H9 (cell line): ENCODE data around the gene KBTBD13. TPM values are rescaled to one million over a fixed set of nuclear protein-coding genes. Genes with fewer than 3 reads are reported as not detected.

Source experiments
- DNase-seq: peaks from one replicate; pipeline ENCODE4 v3.0.0-alpha.2; 2017
- H2AFZ ChIP-seq: one replicate; pipeline ENCODE4 v1.6.1; 2013; ENCODE audit warnings: mild to moderate bottlenecking, low read length, control low read depth, moderate library complexity
- H2AK5ac ChIP-seq: 2 replicates; pipeline ENCODE4 v1.6.1; 2013; ENCODE audit warnings: low read length, control low read depth, mixed read lengths; ENCODE audit not compliant: insufficient read length
- H2BK120ac ChIP-seq: one replicate; pipeline ENCODE4 v1.6.1; 2013; ENCODE audit warnings: low read depth, mild to moderate bottlenecking, low read length, control low read depth, inconsistent platforms; ENCODE audit not compliant: poor library complexity, severe bottlenecking
- H2BK12ac ChIP-seq: 2 replicates; pipeline ENCODE4 v1.6.1; 2013; ENCODE audit warnings: low read length, control low read depth, mixed read lengths, low read depth; ENCODE audit not compliant: insufficient read length
- H2BK15ac ChIP-seq: 2 replicates; pipeline ENCODE4 v1.6.1; 2013; ENCODE audit warnings: low read depth, low read length, control low read depth
- H2BK20ac ChIP-seq: one replicate; pipeline ENCODE4 v1.6.1; 2013; ENCODE audit warnings: low read depth, mild to moderate bottlenecking, low read length, control low read depth, inconsistent platforms; ENCODE audit not compliant: poor library complexity, severe bottlenecking
- H2BK5ac ChIP-seq: 2 replicates; pipeline ENCODE4 v1.6.1; 2013; ENCODE audit warnings: low read length, control low read depth, mixed read lengths; ENCODE audit not compliant: insufficient read length
- H3K14ac ChIP-seq: 2 replicates; pipeline ENCODE4 v1.6.1; 2013; ENCODE audit warnings: low read length, control low read depth; ENCODE audit not compliant: insufficient read depth
- H3K18ac ChIP-seq: 2 replicates; pipeline ENCODE4 v1.6.1; 2013; ENCODE audit warnings: low read depth, mild to moderate bottlenecking, mixed read lengths, low read length, control low read depth; ENCODE audit not compliant: insufficient read length
- H3K23ac ChIP-seq: 2 replicates; pipeline ENCODE4 v1.6.1; 2013; ENCODE audit warnings: low read length, control low read depth, mixed read lengths, low read depth; ENCODE audit not compliant: insufficient read length
- H3K23me2 ChIP-seq: 2 replicates; pipeline ENCODE4 v1.6.1; 2013; ENCODE audit warnings: low read depth, mild to moderate bottlenecking, mixed read lengths, low read length, control low read depth; ENCODE audit not compliant: insufficient read length, poor library complexity, severe bottlenecking
- H3K27ac ChIP-seq: 2 replicates; pipeline ENCODE4 v1.5.1; 2013; ENCODE audit warnings: low read length, control low read depth, mixed read lengths, low read depth; ENCODE audit not compliant: insufficient read length
- H3K27me3 ChIP-seq: 2 replicates; pipeline ENCODE4 v1.6.1; 2013; ENCODE audit warnings: low read length, control low read depth, inconsistent platforms; ENCODE audit not compliant: insufficient read depth
- H3K4ac ChIP-seq: 2 replicates; pipeline ENCODE4 v1.6.1; 2013; ENCODE audit warnings: low read depth, mild to moderate bottlenecking, control low read depth, inconsistent platforms, low read length, moderate library complexity
- H3K4me1 ChIP-seq: 2 replicates; pipeline ENCODE4 v1.6.1; 2013; ENCODE audit warnings: low read length, control low read depth, inconsistent platforms; ENCODE audit not compliant: insufficient read depth
- H3K4me2 ChIP-seq: 2 replicates; pipeline ENCODE4 v1.6.1; 2013; ENCODE audit warnings: low read length, control low read depth, mixed read lengths; ENCODE audit not compliant: insufficient read length, insufficient read depth
- H3K56ac ChIP-seq: 2 replicates; pipeline ENCODE4 v1.6.1; 2013; ENCODE audit warnings: low read depth, mild to moderate bottlenecking, mixed read lengths, low read length, control low read depth; ENCODE audit not compliant: insufficient read length
- H3K79me1 ChIP-seq: 2 replicates; pipeline ENCODE4 v1.6.1; 2013; ENCODE audit warnings: low read depth, mild to moderate bottlenecking, moderate library complexity, low read length, control low read depth, inconsistent platforms; ENCODE audit not compliant: insufficient read depth, poor library complexity, severe bottlenecking
- H3K79me2 ChIP-seq: 2 replicates; pipeline ENCODE4 v1.6.1; 2013; ENCODE audit warnings: low read length, control low read depth, inconsistent platforms; ENCODE audit not compliant: insufficient read depth
- H3K9ac ChIP-seq: 2 replicates; pipeline ENCODE4 v1.6.1; 2013; ENCODE audit warnings: low read length, control low read depth, mixed read lengths; ENCODE audit not compliant: insufficient read length; ENCODE audit errors: extremely low read depth
- H3K9me3 ChIP-seq: one replicate; pipeline ENCODE4 v1.6.1; 2013; ENCODE audit warnings: low read depth, low read length, inconsistent platforms; ENCODE audit not compliant: control insufficient read depth
- H3T11ph ChIP-seq: one replicate; pipeline ENCODE4 v1.6.1; 2013; ENCODE audit warnings: mild to moderate bottlenecking, low read length, control low read depth, inconsistent platforms
- H4K20me1 ChIP-seq: one replicate; pipeline ENCODE4 v1.6.1; 2013; ENCODE audit not compliant: control insufficient read depth, insufficient read length, insufficient read depth
- H4K5ac ChIP-seq: 2 replicates; pipeline ENCODE4 v1.6.1; 2013; ENCODE audit warnings: low read depth, mild to moderate bottlenecking, mixed read lengths, low read length, control low read depth; ENCODE audit not compliant: insufficient read length
- H4K8ac ChIP-seq: replicated peaks from 2 replicates; pipeline ENCODE4 v1.6.1; 2013; ENCODE audit warnings: low read length, control low read depth, mixed read lengths, low read depth; ENCODE audit not compliant: insufficient read length
- H4K91ac ChIP-seq: 2 replicates; pipeline ENCODE4 v1.6.1; 2013; ENCODE audit warnings: low read depth, mild to moderate bottlenecking, moderate library complexity, mixed read lengths, low read length, control low read depth; ENCODE audit not compliant: insufficient read length
- H3K27ac Mint-ChIP-seq, 3 experiments: 2 replicates in 2 of 3; 3 replicates in 1 of 3; pipeline ENCODE4 v1.8.0; 2020 to 2021; ENCODE audit warnings: mixed read lengths in 3 of 3, mild to moderate bottlenecking in 1 of 3, moderate library complexity in 1 of 3
- H3K27me3 Mint-ChIP-seq: 2 replicates; pipeline ENCODE4 v1.8.0; 2021; ENCODE audit warnings: low read depth, mild to moderate bottlenecking, moderate library complexity, mixed read lengths
- H3K36me3 Mint-ChIP-seq, 3 experiments: 2 replicates in 2 of 3; 3 replicates in 1 of 3; pipeline ENCODE4 v1.8.0; 2020 to 2021; ENCODE audit warnings: low read depth in 3 of 3, mixed read lengths in 3 of 3; ENCODE audit not compliant: insufficient read depth in 1 of 3
- H3K4me1 Mint-ChIP-seq, 2 experiments: 2 replicates each; pipeline ENCODE4 v1.8.0; 2020; ENCODE audit warnings: mixed read lengths in 2 of 2
- H3K4me3 Mint-ChIP-seq, 2 experiments: 2 replicates in 1 of 2; 3 replicates in 1 of 2; pipeline ENCODE4 v1.8.0; 2020 to 2021; ENCODE audit warnings: mild to moderate bottlenecking in 2 of 2, mixed read lengths in 2 of 2, moderate library complexity in 1 of 2
- H3K9me3 Mint-ChIP-seq, 2 experiments: 2 replicates in 1 of 2; 3 replicates in 1 of 2; pipeline ENCODE4 v1.8.0; 2020; ENCODE audit warnings: mild to moderate bottlenecking in 2 of 2, mixed read lengths in 2 of 2, moderate library complexity in 1 of 2
- WGBS: extraction: QIAGEN DNeasy Blood & Tissue Kit; methylation state at CpG from one replicate; pipeline ENCODE4 v1.1.7; 2013; ENCODE audit warnings: missing lambda C conversion rate, low lambda C conversion rate, mixed read lengths; ENCODE audit not compliant: insufficient read length; ENCODE audit errors: extremely low coverage; 5-methylcytosine and 5-hydroxymethylcytosine counted together
- total RNA-seq: library from RNA; stranded (reverse); gene quantifications from 2 replicates; pipeline ENCODE4 v1.2.1, GENCODE V29; 2021
- TF ChIP-seq, protein P1 (sequence below): fragments of 200-600 bp; sonication (generic); conservative IDR thresholded peaks from 3 replicates; pipeline ENCODE4 v1.8.0; 2021; ENCODE audit warnings: antibody characterized with exemption, mild to moderate bottlenecking

KBTBD13 gene
- total RNA-seq, 1 experiment from 2014 or later: not detected

DNA sequence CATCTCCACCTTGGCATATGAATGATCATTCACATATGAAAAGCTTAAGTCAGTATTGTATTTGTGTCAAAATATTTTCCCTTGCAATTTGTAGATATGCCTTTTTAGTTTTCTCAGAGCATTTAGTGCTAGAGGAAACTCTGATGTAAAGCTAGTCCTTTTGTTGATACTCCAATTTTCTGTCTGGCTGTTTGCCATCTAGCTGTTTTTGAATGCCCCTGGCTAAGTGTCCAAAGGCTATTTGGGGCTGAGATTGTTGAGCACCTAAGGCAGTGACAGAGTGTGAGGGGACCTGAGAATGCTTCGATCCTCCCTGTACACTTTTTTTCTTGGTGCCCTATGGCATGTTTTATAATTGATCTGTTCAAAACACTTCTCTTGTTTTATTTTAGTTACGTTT, 28.3 kb upstream of the KBTBD13 start:
- no CpG with 5 or more reads among the region's 2 CpGs for WGBS
- Histone ChIP-seq H3K56ac (no peak overlapping the region), H3K4me1 (no peaks in the 10 kb centered on the region), H3K4me2 (no peak overlapping the region), H4K5ac (no peak overlapping the region), H3K9me3 (no peaks in the 10 kb centered on the region), H4K8ac (no peak overlapping the region), H3T11ph (no peak overlapping the region), H3K23ac (no peak overlapping the region), H3K4ac (no peak overlapping the region), H4K20me1 (no peaks in the 10 kb centered on the region), H3K27me3 (no peaks in the 10 kb centered on the region), H3K79me2 (no peaks in the 10 kb centered on the region), H2BK20ac (no peak overlapping the region), H2BK12ac (no peak overlapping the region), H3K9ac (no peak overlapping the region), H3K18ac (no peak overlapping the region), H2BK120ac (no peak overlapping the region), H2BK5ac (no peak overlapping the region), H3K27ac (no peak overlapping the region), H3K79me1 (no peaks in the 10 kb centered on the region), H3K23me2 (no peaks in the 10 kb centered on the region), H2AK5ac (no peak overlapping the region), H2AFZ (no peak overlapping the region), H2BK15ac (no peak overlapping the region), H4K91ac (no peak overlapping the region), H3K14ac (no peak overlapping the region)
- DNase-seq: no peak
- no peaks in the 10 kb centered on the region for H3K36me3 Mint-ChIP-seq
- no peaks in the 10 kb centered on the region for H3K9me3 Mint-ChIP-seq
- H3K4me3 Mint-ChIP-seq: no peak overlapping the region
- peaks cover 13% of the 10 kb centered on the region in 2 experiments for H3K4me1 Mint-ChIP-seq
- no peaks in the 10 kb centered on the region for H3K27me3 Mint-ChIP-seq
- H3K27ac Mint-ChIP-seq: no peak overlapping the region
- TF ChIP-seq, protein P1, sequence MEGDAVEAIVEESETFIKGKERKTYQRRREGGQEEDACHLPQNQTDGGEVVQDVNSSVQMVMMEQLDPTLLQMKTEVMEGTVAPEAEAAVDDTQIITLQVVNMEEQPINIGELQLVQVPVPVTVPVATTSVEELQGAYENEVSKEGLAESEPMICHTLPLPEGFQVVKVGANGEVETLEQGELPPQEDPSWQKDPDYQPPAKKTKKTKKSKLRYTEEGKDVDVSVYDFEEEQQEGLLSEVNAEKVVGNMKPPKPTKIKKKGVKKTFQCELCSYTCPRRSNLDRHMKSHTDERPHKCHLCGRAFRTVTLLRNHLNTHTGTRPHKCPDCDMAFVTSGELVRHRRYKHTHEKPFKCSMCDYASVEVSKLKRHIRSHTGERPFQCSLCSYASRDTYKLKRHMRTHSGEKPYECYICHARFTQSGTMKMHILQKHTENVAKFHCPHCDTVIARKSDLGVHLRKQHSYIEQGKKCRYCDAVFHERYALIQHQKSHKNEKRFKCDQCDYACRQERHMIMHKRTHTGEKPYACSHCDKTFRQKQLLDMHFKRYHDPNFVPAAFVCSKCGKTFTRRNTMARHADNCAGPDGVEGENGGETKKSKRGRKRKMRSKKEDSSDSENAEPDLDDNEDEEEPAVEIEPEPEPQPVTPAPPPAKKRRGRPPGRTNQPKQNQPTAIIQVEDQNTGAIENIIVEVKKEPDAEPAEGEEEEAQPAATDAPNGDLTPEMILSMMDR: no peak
